H1 (cell line): ENCODE results near the gene ITGB5.

Experiments
- CBX8 ChIP-seq: fragments of 300-800, 300-1000 bp; sonication (generic); IDR thresholded peaks from 2 replicates; pipeline ENCODE4 v1.7.1; 2016; ENCODE audit warnings: low read depth, low read length, borderline replicate concordance
- GABPA ChIP-seq: IDR thresholded peaks from 2 replicates; pipeline ENCODE4 v1.6.1; 2011; ENCODE audit warnings: mild to moderate bottlenecking, low read length, moderate library complexity, borderline replicate concordance; ENCODE audit not compliant: insufficient read depth
- HDAC2 ChIP-seq, 2 experiments: fragments of 300-600 bp in 1 of 2; sonication (generic) in 1 of 2; IDR thresholded peaks; 2 replicates each; pipeline ENCODE4 v1.6.1; 2011 to 2012; ENCODE audit warnings: low read depth in 2 of 2, low read length in 2 of 2, mild to moderate bottlenecking in 2 of 2, moderate library complexity in 2 of 2, borderline replicate concordance in 1 of 2, inconsistent platforms in 1 of 2
- POLR2A ChIP-seq, 2 experiments: IDR thresholded peaks; 1 replicate in 1 of 2; 2 replicates in 1 of 2; pipeline ENCODE4 v1.6.1; 2011; ENCODE audit warnings: low read depth in 2 of 2, low read length in 2 of 2, mild to moderate bottlenecking in 2 of 2; ENCODE audit errors: control extremely low read depth in 1 of 2
- POLR2AphosphoS5 ChIP-seq: IDR thresholded peaks from 2 replicates; pipeline ENCODE4 v1.6.1; 2011; ENCODE audit warnings: low read depth, low read length
- RNF2 ChIP-seq: fragments of 200-900, 300-1000 bp; sonication (generic); IDR thresholded peaks from 2 replicates; pipeline ENCODE4 v1.7.1; 2016; ENCODE audit warnings: borderline replicate concordance, low read depth, mild to moderate bottlenecking, antibody characterized with exemption, low read length; ENCODE audit not compliant: poor library complexity, severe bottlenecking; ENCODE audit errors: missing control alignments
- SIX5 ChIP-seq: IDR thresholded peaks from 2 replicates; pipeline ENCODE4 v1.6.1; 2011; ENCODE audit warnings: mild to moderate bottlenecking, low read depth, low read length
- SP2 ChIP-seq: IDR thresholded peaks from 2 replicates; pipeline ENCODE4 v1.6.1; 2012; ENCODE audit warnings: mild to moderate bottlenecking, low read length, inconsistent platforms
- TAF1 ChIP-seq: IDR thresholded peaks from 2 replicates; pipeline ENCODE4 v1.6.1; 2011; ENCODE audit warnings: mild to moderate bottlenecking, low read depth, low read length
- YY1 ChIP-seq: IDR thresholded peaks from 2 replicates; pipeline ENCODE4 v1.6.1; 2011; ENCODE audit warnings: low read depth, mild to moderate bottlenecking, low read length
- TF ChIP-seq, protein P1 (sequence below), 3 experiments: IDR thresholded peaks; 1 replicate in 2 of 3; 2 replicates in 1 of 3; pipeline versions ENCODE4 v1.5.1 to v1.6.1; 2011; ENCODE audit warnings: low read length in 3 of 3, mild to moderate bottlenecking in 3 of 3, inconsistent platforms in 2 of 3, low read depth in 1 of 3, moderate library complexity in 1 of 3; ENCODE audit not compliant: insufficient read depth in 1 of 3; ENCODE audit errors: control extremely low read depth in 1 of 3
- TF ChIP-seq, protein P2 (sequence below): IDR thresholded peaks from 2 replicates; pipeline ENCODE4 v1.6.1; 2012; ENCODE audit warnings: inconsistent platforms

DNA sequence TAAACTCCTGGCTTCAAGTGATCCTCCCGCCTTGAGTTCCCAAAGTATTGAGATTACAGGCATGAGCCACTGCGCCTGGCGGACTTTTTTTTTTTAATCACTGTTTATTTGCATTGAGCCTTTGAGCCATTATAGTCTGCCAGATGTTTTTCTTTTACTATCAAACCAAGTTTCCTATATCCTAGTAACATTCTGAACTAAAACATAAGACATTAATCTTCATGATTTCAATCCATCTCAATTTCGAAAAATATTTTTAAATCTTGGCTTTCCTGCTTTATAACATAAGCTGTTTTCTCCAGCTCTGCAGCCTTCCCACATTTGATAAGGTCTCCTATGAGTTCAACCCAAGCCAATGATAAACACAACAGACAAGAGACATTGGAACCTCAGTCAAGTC lies 81.5 kb downstream of the ITGB5 start:
- TF ChIP-seq SP2 (no peak), HDAC2 (IDR thresholded peaks at IDR 0.05; ENCODE audit: borderline replicate concordance in 1 of 2, low read depth in 2 of 2, low read length in 2 of 2) (no peak), POLR2A (IDR thresholded peaks at IDR 0.05; ENCODE audit: control extremely low read depth in 1 of 2, low read depth in 2 of 2, low read length in 2 of 2) (no peak), POLR2AphosphoS5 (no peak), RNF2 (no peak), CBX8 (no peak), GABPA (no peak), SIX5 (no peak), YY1 (no peak), TAF1 (no peak)
- TF ChIP-seq, protein P1, sequence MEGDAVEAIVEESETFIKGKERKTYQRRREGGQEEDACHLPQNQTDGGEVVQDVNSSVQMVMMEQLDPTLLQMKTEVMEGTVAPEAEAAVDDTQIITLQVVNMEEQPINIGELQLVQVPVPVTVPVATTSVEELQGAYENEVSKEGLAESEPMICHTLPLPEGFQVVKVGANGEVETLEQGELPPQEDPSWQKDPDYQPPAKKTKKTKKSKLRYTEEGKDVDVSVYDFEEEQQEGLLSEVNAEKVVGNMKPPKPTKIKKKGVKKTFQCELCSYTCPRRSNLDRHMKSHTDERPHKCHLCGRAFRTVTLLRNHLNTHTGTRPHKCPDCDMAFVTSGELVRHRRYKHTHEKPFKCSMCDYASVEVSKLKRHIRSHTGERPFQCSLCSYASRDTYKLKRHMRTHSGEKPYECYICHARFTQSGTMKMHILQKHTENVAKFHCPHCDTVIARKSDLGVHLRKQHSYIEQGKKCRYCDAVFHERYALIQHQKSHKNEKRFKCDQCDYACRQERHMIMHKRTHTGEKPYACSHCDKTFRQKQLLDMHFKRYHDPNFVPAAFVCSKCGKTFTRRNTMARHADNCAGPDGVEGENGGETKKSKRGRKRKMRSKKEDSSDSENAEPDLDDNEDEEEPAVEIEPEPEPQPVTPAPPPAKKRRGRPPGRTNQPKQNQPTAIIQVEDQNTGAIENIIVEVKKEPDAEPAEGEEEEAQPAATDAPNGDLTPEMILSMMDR (IDR thresholded peaks at IDR 0.05; ENCODE audit: control extremely low read depth in 1 of 3, insufficient read depth in 1 of 3, low read depth in 1 of 3, low read length in 3 of 3), result no peak
- TF ChIP-seq, protein P2, sequence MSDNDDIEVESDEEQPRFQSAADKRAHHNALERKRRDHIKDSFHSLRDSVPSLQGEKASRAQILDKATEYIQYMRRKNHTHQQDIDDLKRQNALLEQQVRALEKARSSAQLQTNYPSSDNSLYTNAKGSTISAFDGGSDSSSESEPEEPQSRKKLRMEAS, result no peak
